GM12864 (cell line): ENCODE results near the gene STK26.

Source experiments
- DNase-seq: peaks from one replicate; pipeline ENCODE4 v3.0.0-alpha.2; 2011; ENCODE audit warnings: low read depth
- H3K4me3 ChIP-seq: 2 replicates; pipeline ENCODE4 v1.5.1; 2011; ENCODE audit warnings: mild to moderate bottlenecking, low read depth, low read length, control low read depth
- CTCF ChIP-seq: IDR thresholded peaks from 2 replicates; pipeline ENCODE4 v1.5.1; 2011; ENCODE audit warnings: low read depth, mild to moderate bottlenecking, moderate library complexity, low read length, control low read depth, inconsistent platforms; ENCODE audit errors: missing control alignments

Gene STK26

DNA sequence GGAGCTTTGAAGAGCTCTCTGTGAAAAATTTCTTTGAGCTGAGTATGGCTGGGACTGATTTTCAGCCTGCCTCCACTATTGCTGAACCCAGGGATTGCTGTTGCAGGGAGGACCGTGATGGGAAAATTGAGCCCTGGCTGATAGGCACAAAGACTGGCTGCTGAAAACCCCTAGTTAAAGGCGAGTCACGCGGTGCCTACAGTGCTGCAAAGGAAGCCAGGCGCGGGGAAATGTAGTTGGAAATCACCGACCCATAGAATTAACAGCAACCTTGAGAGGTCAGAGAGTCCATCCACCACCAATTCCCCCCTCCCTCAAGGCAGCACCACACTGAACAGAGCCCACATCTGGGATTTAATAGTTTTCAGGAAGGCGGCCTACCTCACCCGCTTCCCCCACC, 78.7 kb downstream of the STK26 start:
- TF ChIP-seq CTCF = no peak
- H3K4me3 ChIP-seq = no peak overlapping the region
- no peak for DNase-seq

GRCh38 chrX:132107291-132107690, 84.2 kb downstream of the STK26 start:
- H3K4me3 ChIP-seq = no peak overlapping the region
- TF ChIP-seq CTCF = no peak
- no peak for DNase-seq

DNA sequence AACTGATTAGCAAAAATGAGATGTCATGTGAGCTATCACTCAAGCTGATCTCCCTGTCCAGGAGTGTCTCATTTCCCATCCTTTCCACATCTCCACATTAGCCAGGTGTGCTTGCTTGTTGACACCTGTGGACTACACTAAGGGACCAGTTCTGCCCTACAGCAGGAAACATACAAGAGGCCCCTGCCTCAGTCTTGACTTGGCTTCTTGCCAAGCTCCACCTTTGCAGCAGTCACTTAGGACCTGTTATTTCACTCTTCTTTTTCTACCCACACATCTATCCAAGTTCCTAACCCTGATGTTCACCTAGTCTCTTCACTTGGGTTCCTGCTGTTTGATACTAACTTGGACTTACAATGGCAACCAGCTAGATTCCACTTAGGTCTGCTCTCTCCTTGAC, 91.5 kb downstream of the STK26 start:
- DNase-seq = no peak
- no peak overlapping the region for H3K4me3 ChIP-seq
- TF ChIP-seq CTCF = no peak

DNA sequence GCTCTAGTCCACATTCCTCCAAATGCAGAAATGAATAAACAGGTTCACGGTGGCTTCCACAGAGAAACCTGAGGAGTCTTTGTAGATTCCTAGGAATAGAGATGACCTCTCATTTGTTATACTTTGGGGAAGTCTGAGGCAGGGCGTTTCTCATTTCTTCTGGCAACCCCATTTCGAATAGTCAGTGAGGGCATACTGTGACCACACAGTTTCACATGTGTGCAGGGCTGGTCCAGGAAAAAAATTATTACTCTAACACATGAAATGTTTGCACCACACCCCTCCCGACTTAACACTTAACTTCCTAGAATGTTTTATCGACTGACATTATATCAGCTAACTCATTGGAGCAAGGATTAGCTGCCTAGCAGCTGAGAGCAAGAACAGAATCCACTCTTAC, 92.7 kb downstream of the STK26 start:
- DNase-seq = no peak
- TF ChIP-seq CTCF = no peak

GRCh38 chrX:132118358-132118757, 95.3 kb downstream of the STK26 start:
- H3K4me3 ChIP-seq = no peak overlapping the region
- TF ChIP-seq CTCF = no peak
- no peak for DNase-seq

More for the DNA sequence above, 92.7 kb downstream of the STK26 start:
- no peak overlapping the region for H3K4me3 ChIP-seq

- no peak for TF ChIP-seq CTCF
- H3K4me3 ChIP-seq = no peak overlapping the region
- no peak for DNase-seq
Observed at GRCh38 chrX:132119283-132119682, 96.2 kb downstream of the STK26 start.

GRCh38 chrX:132119821-132120515, 96.9 kb downstream of the STK26 start:
- no peak for DNase-seq
- H3K4me3 ChIP-seq = no peak overlapping the region
- no peak for TF ChIP-seq CTCF
